Bone marrow (tissue), 2 donors: Measurements from ENCODE around the gene BICC1.

ENCODE experiments used
- DNase-seq, 2 donors: peaks; one replicate each; lab custom pipeline; 2025; lab: John Stamatoyannopoulos, UW

BICC1 gene

GRCh38 chr10:58867683-58868082 is 355.0 kb downstream of the BICC1 start:
- DNase-seq: no peak

- no peak for DNase-seq
Measured at GRCh38 chr10:58868736-58869435, 356.2 kb downstream of the BICC1 start.

- DNase-seq: no peak
Measured at GRCh38 chr10:58870070-58870469, 357.4 kb downstream of the BICC1 start.

- no peak for DNase-seq
Measured at GRCh38 chr10:58873161-58873560, 360.5 kb downstream of the BICC1 start.
